ENCODE measurements around the gene SPANXD. TPM values are rescaled to one million over a fixed set of nuclear protein-coding genes. Genes with fewer than 3 reads are reported as not detected.
"Not testable (repeated sequence)": the region's sequence is repeated elsewhere in the genome, so short reads cannot be mapped to it uniquely, and the experiment has no call there.

SPANXD gene, protein sequence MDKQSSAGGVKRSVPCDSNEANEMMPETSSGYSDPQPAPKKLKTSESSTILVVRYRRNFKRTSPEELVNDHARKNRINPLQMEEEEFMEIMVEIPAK
- total RNA-seq = not detected

DNA sequence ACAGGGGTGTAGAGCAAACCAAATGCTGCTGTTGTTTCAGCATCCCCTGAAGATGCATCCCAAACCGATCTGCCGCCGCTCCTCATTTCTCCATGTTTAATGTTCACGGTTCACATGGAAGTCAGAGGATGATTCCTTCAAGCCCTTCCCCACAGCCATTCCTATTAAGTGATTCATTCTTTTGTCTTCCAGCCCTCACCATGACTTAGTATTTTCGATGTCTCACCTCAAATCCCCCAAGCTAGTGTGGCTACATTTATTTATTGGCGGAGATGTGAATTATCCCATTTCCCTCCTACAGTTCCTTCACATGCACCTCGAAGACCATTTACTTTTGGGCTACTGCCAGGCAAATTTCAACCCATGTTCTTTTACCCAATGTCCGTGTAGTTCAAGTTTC, at the start of gene SPANXD:
Gene SPANXD, minus strand, starts transcription at position 101 of the 400 bp plus-strand sequence. CDS start 334 bp downstream, outside the sequence.
- not testable (repeated sequence) for H3K27me3 ChIP-seq; H3K27ac ChIP-seq; H3K9me3 ChIP-seq; H3K4me1 ChIP-seq; H3K36me3 ChIP-seq; DNase-seq (ENCODE audit: low spot score); H3K4me3 ChIP-seq

- Histone ChIP-seq H3K27ac (no peak overlapping the region), H3K4me1 (no peaks in the 10 kb centered on the region), H3K9me3 (no peaks in the 10 kb centered on the region), H3K36me3 (no peaks in the 10 kb centered on the region), H3K27me3 (no peaks in the 10 kb centered on the region), H3K4me3 (no peak overlapping the region)
- no peak for DNase-seq (ENCODE audit: low spot score)
- TF ChIP-seq, protein P1, sequence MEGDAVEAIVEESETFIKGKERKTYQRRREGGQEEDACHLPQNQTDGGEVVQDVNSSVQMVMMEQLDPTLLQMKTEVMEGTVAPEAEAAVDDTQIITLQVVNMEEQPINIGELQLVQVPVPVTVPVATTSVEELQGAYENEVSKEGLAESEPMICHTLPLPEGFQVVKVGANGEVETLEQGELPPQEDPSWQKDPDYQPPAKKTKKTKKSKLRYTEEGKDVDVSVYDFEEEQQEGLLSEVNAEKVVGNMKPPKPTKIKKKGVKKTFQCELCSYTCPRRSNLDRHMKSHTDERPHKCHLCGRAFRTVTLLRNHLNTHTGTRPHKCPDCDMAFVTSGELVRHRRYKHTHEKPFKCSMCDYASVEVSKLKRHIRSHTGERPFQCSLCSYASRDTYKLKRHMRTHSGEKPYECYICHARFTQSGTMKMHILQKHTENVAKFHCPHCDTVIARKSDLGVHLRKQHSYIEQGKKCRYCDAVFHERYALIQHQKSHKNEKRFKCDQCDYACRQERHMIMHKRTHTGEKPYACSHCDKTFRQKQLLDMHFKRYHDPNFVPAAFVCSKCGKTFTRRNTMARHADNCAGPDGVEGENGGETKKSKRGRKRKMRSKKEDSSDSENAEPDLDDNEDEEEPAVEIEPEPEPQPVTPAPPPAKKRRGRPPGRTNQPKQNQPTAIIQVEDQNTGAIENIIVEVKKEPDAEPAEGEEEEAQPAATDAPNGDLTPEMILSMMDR (IDR thresholded peaks at IDR 0.05) = no peak
These were observed 44.1 kb upstream of the SPANXD start for GRCh38 chrX:141742666-141743065.

DNA sequence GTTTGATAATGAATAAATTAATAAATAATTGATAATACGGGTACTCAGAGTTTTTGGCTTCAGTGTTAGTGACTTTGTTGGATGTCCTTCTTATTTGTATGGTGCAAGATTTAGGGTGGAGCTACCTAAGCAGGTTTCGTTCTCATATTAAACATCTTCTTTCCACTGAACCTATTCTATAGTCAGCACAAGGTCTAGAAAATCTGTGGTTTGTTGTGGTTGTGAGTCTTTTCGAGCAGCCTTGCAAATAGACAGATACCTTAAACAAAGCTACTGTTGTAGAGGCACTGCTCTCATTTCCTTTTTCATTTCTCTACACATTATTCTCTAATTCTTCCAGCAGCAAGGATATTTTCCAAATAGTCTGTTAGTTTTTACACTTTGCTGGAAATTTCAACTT, 38.1 kb upstream of the SPANXD start:
- no peak overlapping the region for H3K27ac ChIP-seq
- TF ChIP-seq, protein P1 (IDR thresholded peaks at IDR 0.05) = no peak
- no peak for DNase-seq (ENCODE audit: low spot score)
- H3K36me3 ChIP-seq = no peaks in the 10 kb centered on the region
- H3K4me3 ChIP-seq = no peak overlapping the region
- no peaks in the 10 kb centered on the region for H3K27me3 ChIP-seq
- no peaks in the 10 kb centered on the region for H3K9me3 ChIP-seq
- no peaks in the 10 kb centered on the region for H3K4me1 ChIP-seq

DNA sequence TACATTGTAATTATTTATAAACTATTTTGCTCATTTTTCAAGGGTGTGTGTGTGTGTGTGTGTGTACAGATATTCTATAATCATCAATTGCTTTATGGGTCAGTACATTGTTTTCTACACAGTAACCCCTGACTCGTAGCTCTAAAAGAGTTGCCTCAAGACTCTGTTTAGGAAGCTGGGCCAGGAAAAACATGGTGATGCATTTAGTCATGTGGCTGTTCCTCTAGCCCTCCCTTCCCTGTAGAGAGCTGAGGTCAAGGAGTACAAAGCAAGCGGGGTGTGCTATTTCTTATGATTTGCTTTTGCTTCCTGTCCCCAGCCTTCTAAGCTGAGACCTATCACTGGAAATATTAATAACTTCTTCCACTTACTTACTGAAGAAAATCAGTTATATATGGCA, 34.8 kb upstream of the SPANXD start:
- H3K4me1 ChIP-seq = no peaks in the 10 kb centered on the region
- no peak overlapping the region for H3K27ac ChIP-seq
- TF ChIP-seq, protein P1 (IDR thresholded peaks at IDR 0.05) = no peak
- no peaks in the 10 kb centered on the region for H3K9me3 ChIP-seq
- no peak for DNase-seq (ENCODE audit: low spot score)
- H3K4me3 ChIP-seq = no peak overlapping the region
- H3K36me3 ChIP-seq = no peaks in the 10 kb centered on the region
- no peaks in the 10 kb centered on the region for H3K27me3 ChIP-seq

DNA sequence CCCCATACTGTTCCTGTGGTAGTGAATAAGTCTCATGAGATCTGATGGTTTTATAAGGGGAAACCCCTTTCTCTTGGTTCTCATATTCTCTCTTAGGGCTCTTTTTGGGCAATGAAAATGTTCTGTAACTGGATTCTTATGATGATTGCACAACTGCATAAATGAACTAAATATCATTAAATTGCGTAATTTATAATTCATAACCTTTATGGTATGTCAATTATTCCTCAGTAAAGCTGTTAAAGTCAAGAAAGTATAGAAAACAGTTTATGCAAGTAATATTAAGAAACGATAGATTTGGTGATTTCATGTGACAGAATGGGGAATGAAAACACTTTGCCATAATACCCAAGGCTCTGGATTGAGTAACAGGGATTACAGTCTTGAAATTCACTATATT, 33.5 kb upstream of the SPANXD start:
- Histone ChIP-seq H3K27me3 (no peaks in the 10 kb centered on the region), H3K27ac (no peak overlapping the region), H3K9me3 (no peaks in the 10 kb centered on the region), H3K4me1 (no peaks in the 10 kb centered on the region), H3K36me3 (no peaks in the 10 kb centered on the region), H3K4me3 (no peak overlapping the region)
- no peak for DNase-seq (ENCODE audit: low spot score)
- TF ChIP-seq, protein P1 (IDR thresholded peaks at IDR 0.05) = no peak

DNA sequence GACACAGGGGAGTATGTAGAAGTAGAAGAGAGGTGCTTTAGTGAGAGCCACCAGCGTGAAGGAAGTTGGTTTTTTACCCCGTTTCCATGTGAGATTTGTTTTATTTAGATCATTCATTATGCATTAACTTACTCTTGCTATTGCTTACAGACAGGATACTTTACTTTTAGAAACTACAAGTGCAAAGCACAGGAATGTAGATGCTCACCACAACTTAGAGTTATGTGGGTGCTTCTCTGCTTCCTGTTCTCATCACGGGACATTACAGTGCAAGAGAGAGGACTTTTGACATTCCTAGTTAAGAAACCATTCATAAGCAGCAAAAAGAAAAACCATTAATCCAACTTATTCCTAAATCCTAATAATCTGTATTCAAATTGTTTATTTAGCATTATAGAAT, 25.6 kb upstream of the SPANXD start:
- Histone ChIP-seq H3K27ac (no peak overlapping the region), H3K4me1 (no peaks in the 10 kb centered on the region), H3K9me3 (no peaks in the 10 kb centered on the region), H3K27me3 (no peaks in the 10 kb centered on the region), H3K36me3 (no peaks in the 10 kb centered on the region), H3K4me3 (no peak overlapping the region)
- TF ChIP-seq, protein P1 (IDR thresholded peaks at IDR 0.05) = no peak
- DNase-seq (ENCODE audit: low spot score) = no peak
